Panc1 (cell line): Measurements from ENCODE around the gene UBE2J2. TPM values are rescaled to one million over a fixed set of nuclear protein-coding genes. Genes with fewer than 3 reads are reported as not detected.
A peak's percentile ranks its signal among the peaks of the same experiment; 100 is the strongest.

Experiments
- ATAC-seq: fragments of 200-7000 bp; cut with Tn5 transposase; 2 replicates; pipeline ENCODE4 v1.9.1; 2020; ENCODE audit warnings: mild to moderate bottlenecking, moderate library complexity
- BruUV-seq: library from RNA; stranded (reverse); fragments of 400-500 nt; replicated peaks from 2 replicates; lab custom pipeline; 2021; lab: Mats Ljungman, UMichigan
- CTCF ChIA-PET: fragments of 300-600 bp; sonication (Branson Sonifier 250); formaldehyde crosslinking; loops from one replicate; lab custom pipeline; 2022; ENCODE audit warnings: antibody characterized with exemption; lab: Charles Lee
- POLR2A ChIA-PET: fragments of 300-600 bp; sonication (Branson Sonifier 250); formaldehyde crosslinking; loops from one replicate; lab custom pipeline; 2022; ENCODE audit warnings: antibody characterized with exemption; lab: Charles Lee
- DNase-seq: peaks from one replicate; pipeline ENCODE4 v3.0.0-alpha.2; 2010; ENCODE audit warnings: low read depth, low spot score
- H3K27ac ChIP-seq: 2 replicates; pipeline ENCODE4 v1.5.1; 2011; ENCODE audit warnings: mild to moderate bottlenecking, low read length, inconsistent platforms
- H3K27me3 ChIP-seq: fragments of 200-500 bp; sonication (Bioruptor generic); 2 replicates; pipeline ENCODE4 v1.6.0; 2014; ENCODE audit warnings: low read length, inconsistent platforms; ENCODE audit not compliant: control insufficient read depth, insufficient read depth
- H3K36me3 ChIP-seq: fragments of 200-500 bp; sonication (Bioruptor generic); 2 replicates; pipeline ENCODE4 v1.5.1; 2014; ENCODE audit warnings: inconsistent platforms, mild to moderate bottlenecking, low read length, moderate library complexity; ENCODE audit not compliant: control insufficient read depth, insufficient read depth
- H3K4me1 ChIP-seq: 2 replicates; pipeline ENCODE4 v1.5.1; 2011; ENCODE audit warnings: inconsistent platforms, mild to moderate bottlenecking, low read length, moderate library complexity; ENCODE audit not compliant: control insufficient read depth, insufficient read depth
- H3K4me3 ChIP-seq, 2 experiments: 2 replicates each; pipeline ENCODE4 v1.5.1; 2011 to 2012; ENCODE audit warnings: low read depth in 2 of 2, low read length in 2 of 2, mild to moderate bottlenecking in 2 of 2, inconsistent platforms in 1 of 2, moderate library complexity in 1 of 2
- H3K9me3 ChIP-seq: fragments of 200-500 bp; sonication (Bioruptor generic); 2 replicates; pipeline ENCODE4 v1.5.1; 2014; ENCODE audit warnings: low read depth, mild to moderate bottlenecking, inconsistent platforms, low read length, moderate library complexity; ENCODE audit not compliant: control insufficient read depth, insufficient read depth
- CTCF ChIP-seq: fragments of 450-650 bp; IDR thresholded peaks from 2 replicates; pipeline ENCODE4 v1.5.1; 2017; ENCODE audit warnings: mild to moderate bottlenecking
- POLR2AphosphoS5 ChIP-seq: IDR thresholded peaks from 2 replicates; pipeline ENCODE4 v1.6.1; 2012; ENCODE audit warnings: mild to moderate bottlenecking, low read depth, low read length, moderate library complexity
- SIN3A ChIP-seq: IDR thresholded peaks from 2 replicates; pipeline ENCODE4 v1.6.1; 2012; ENCODE audit warnings: low read depth, mild to moderate bottlenecking, low read length, moderate library complexity, borderline replicate concordance; ENCODE audit not compliant: insufficient read depth
- TCF7L2 ChIP-seq: IDR thresholded peaks from 2 replicates; pipeline ENCODE4 v1.6.1; 2011; ENCODE audit warnings: mild to moderate bottlenecking, low read depth, low read length, inconsistent platforms
- in situ Hi-C: cut with HindIII; loops from 2 replicates; pipeline ENCODE4 v1.10.0; 2016; ENCODE audit warnings: low sequenced_read_pairs, low pct_unique_long_range_greater_than_20kb
- intact Hi-C: fragments of 100-400 bp; cut with micrococcal nuclease; formaldehyde crosslinking; loops from one replicate; pipeline ENCODE4 v1.10.0; 2022; ENCODE audit not compliant: unreplicated experiment
- total RNA-seq: library from RNA; stranded (reverse); gene quantifications from one replicate; pipeline ENCODE4 v1.2.1, GENCODE V29; 2021; ENCODE audit not compliant: unreplicated experiment
- TF ChIP-seq, protein P1 (sequence below), 2 experiments: IDR thresholded peaks; 2 replicates each; pipeline ENCODE4 v1.6.1; 2011 to 2012; ENCODE audit warnings: low read depth in 2 of 2, control low read depth in 1 of 2, low read length in 1 of 2, mild to moderate bottlenecking in 1 of 2, moderate library complexity in 1 of 2; ENCODE audit not compliant: insufficient read depth in 1 of 2

The UBE2J2 gene
- total RNA-seq, 1 experiment from 2014 or later: 101 TPM

DNA sequence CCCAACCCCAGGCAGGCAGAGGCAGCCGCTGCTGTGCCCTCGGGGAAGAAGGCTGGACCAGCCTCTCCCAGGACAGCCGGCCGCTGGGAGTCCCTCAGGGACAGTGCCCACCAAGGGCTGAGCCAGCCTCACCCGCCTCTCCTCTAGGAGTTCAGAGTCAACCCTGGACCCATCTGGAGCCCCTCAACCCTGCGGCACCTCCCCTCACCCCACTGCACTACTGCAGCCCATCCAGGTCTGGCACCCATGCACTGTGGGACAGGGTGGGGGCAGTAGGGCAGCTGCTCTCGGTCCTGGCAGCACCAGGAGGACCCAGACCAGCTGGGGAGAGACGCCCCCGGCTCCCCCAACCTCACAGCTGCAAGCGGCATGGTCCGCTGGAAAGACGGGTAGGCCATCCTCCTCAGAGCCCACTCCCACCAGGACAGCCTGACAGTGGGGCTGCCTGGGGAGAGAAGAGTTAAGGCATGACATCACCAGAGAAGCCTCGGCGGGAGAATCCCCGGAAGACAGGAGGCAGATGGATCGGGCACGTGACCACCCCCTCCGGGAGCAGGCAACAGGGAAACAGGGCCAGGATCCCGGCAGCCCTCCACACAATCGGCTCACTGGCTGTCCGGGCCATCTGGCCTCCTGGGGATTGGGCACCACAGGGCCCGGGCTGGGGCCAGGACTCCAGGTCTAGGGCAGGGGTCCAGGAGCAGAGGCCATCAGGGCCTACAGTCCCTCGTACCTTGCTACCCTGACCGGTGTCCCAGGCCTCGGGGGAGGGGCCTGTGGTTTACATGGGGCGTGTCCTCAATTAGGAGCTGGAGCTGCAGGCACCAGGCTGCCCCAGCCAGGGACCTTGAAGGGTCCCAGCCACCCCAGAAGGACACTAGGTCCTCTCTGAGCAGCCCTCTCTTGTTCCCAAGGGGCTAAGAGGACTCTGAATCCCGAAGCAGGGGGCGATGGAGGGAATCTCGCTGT lies 31.0 kb upstream of the UBE2J2 start:
- DNase-seq (no peak), ATAC-seq (no peak)
- in situ Hi-C loops: no loop called here
- no peak for TF ChIP-seq CTCF
- no peak for TF ChIP-seq SIN3A
- no peak for TF ChIP-seq TCF7L2
- TF ChIP-seq, protein P1, sequence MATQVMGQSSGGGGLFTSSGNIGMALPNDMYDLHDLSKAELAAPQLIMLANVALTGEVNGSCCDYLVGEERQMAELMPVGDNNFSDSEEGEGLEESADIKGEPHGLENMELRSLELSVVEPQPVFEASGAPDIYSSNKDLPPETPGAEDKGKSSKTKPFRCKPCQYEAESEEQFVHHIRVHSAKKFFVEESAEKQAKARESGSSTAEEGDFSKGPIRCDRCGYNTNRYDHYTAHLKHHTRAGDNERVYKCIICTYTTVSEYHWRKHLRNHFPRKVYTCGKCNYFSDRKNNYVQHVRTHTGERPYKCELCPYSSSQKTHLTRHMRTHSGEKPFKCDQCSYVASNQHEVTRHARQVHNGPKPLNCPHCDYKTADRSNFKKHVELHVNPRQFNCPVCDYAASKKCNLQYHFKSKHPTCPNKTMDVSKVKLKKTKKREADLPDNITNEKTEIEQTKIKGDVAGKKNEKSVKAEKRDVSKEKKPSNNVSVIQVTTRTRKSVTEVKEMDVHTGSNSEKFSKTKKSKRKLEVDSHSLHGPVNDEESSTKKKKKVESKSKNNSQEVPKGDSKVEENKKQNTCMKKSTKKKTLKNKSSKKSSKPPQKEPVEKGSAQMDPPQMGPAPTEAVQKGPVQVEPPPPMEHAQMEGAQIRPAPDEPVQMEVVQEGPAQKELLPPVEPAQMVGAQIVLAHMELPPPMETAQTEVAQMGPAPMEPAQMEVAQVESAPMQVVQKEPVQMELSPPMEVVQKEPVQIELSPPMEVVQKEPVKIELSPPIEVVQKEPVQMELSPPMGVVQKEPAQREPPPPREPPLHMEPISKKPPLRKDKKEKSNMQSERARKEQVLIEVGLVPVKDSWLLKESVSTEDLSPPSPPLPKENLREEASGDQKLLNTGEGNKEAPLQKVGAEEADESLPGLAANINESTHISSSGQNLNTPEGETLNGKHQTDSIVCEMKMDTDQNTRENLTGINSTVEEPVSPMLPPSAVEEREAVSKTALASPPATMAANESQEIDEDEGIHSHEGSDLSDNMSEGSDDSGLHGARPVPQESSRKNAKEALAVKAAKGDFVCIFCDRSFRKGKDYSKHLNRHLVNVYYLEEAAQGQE (IDR thresholded peaks at IDR 0.05; ENCODE audit: insufficient read depth in 1 of 2, low read depth in 2 of 2, low read length in 1 of 2): no peak
- no peak for TF ChIP-seq POLR2AphosphoS5
- peaks cover 34% of the 10 kb centered on the region for H3K4me1 ChIP-seq
- POLR2A ChIA-PET: no interaction called here
- CTCF ChIA-PET: no interaction called here
- H3K36me3 ChIP-seq: no peaks in the 10 kb centered on the region; the same call in 1 of the 2 replicates
- no peaks in the 10 kb centered on the region for H3K27me3 ChIP-seq
- intact Hi-C loops: no loop called here
- H3K9me3 ChIP-seq: no peaks in the 10 kb centered on the region
- no peak overlapping the region for H3K4me3 ChIP-seq
- H3K27ac ChIP-seq: peak overlapping the region; percentile 59
- BruUV-seq: no TSS peak

DNA sequence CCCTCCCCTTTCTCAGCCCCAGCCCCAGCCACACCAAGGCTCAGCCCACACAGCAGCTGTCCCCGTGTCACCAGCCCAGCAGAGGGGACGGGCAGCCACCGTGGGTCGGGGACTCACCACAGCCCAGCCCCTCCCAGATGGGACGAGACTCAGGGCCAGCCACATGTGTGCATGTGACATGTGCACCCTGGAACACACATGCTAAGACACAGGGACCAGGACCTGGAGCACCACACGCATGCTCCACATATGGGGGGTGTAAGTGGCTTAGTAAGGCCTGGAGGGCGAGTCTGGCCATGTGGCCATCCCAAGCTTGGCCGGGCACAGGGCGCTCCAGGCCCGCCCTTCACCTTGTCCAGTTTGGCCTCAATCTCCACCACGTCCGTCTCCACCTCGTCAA lies 30.1 kb upstream of the UBE2J2 start:
- ATAC-seq (no peak), DNase-seq (no peak)
- Histone ChIP-seq H3K9me3 (no peaks in the 10 kb centered on the region), H3K27me3 (no peaks in the 10 kb centered on the region), H3K4me1 (peaks cover 33% of the 10 kb centered on the region), H3K27ac (no peak overlapping the region), H3K36me3 (no peaks in the 10 kb centered on the region; the same call in 1 of the 2 replicates), H3K4me3 (no peak overlapping the region)
- TF ChIP-seq SIN3A (no peak), POLR2AphosphoS5 (no peak), TCF7L2 (no peak), CTCF (no peak)
- TF ChIP-seq, protein P1 (IDR thresholded peaks at IDR 0.05; ENCODE audit: insufficient read depth in 1 of 2, low read depth in 2 of 2, low read length in 1 of 2): no peak
- POLR2A ChIA-PET: no interaction called here
- no TSS peak for BruUV-seq
- in situ Hi-C loops (no loop called here), intact Hi-C loops (no loop called here)
- CTCF ChIA-PET: interaction anchor here (0.6 kb wide), 1 partner anchor 138 kb away, joined by 9 read pairs; no protein-coding TSS in a partner anchor
